HEK293 (cell line): ENCODE measurements around the gene OCA2.

Experiments
- CTCF ChIA-PET: fragments of 350-600 bp; formaldehyde crosslinking; extraction: SDS; loops from one replicate; lab custom pipeline; 2021; ENCODE audit warnings: antibody characterized with exemption; lab: Yijun Ruan, JAX
- POLR2A ChIA-PET: fragments of 300-600 bp; formaldehyde crosslinking; extraction: SDS; loops from one replicate; lab custom pipeline; 2020; ENCODE audit warnings: antibody characterized with exemption, inconsistent platforms; lab: Yijun Ruan, JAX
- H3K27ac ChIP-seq: fragments of 200-500 bp; sonication (Bioruptor generic); 2 replicates; pipeline ENCODE4 v1.5.1; 2014; ENCODE audit warnings: low read depth, low read length, control low read depth, inconsistent platforms; ENCODE audit errors: extremely low read depth
- H3K36me3 ChIP-seq, 2 experiments: fragments of 200-500 bp in 1 of 2; sonication (Bioruptor generic) in 1 of 2; 1 replicate in 1 of 2; 2 replicates in 1 of 2; pipeline ENCODE4 v1.5.1; 2014 to 2017; ENCODE audit warnings: inconsistent platforms in 2 of 2, low read length in 2 of 2; ENCODE audit not compliant: control insufficient read depth in 2 of 2, insufficient read depth in 1 of 2
- H3K4me1 ChIP-seq: fragments of 200-500 bp; sonication (Bioruptor generic); 2 replicates; pipeline ENCODE4 v1.5.1; 2014; ENCODE audit warnings: mild to moderate bottlenecking, low read length, inconsistent platforms; ENCODE audit not compliant: control insufficient read depth, insufficient read depth
- H3K4me3 ChIP-seq: 2 replicates; pipeline ENCODE4 v1.5.1; 2011; ENCODE audit warnings: low read depth, mild to moderate bottlenecking, control low read depth, low read length, moderate library complexity
- H3K9me3 ChIP-seq: fragments of 200-500 bp; sonication (Bioruptor generic); 2 replicates; pipeline ENCODE4 v1.5.1; 2014; ENCODE audit warnings: low read depth, low read length, inconsistent platforms; ENCODE audit not compliant: control insufficient read depth, insufficient read depth
- GLI2 ChIP-seq: fragments of 450-650 bp; formaldehyde crosslinking; IDR thresholded peaks from 2 replicates; pipeline ENCODE4; 2017; ENCODE audit warnings: missing biosample characterization, missing genetic modification characterization, low read depth, borderline replicate concordance
- KLF7 ChIP-seq: fragments of 450-650 bp; formaldehyde crosslinking; IDR thresholded peaks from 2 replicates; pipeline ENCODE4 v1.5.1; 2016; ENCODE audit warnings: missing biosample characterization, missing genetic modification characterization, borderline replicate concordance
- OSR2 ChIP-seq: fragments of 450-650 bp; formaldehyde crosslinking; IDR thresholded peaks from 2 replicates; pipeline ENCODE4 v1.5.1; 2016; ENCODE audit warnings: missing biosample characterization, missing genetic modification characterization
- OVOL3 ChIP-seq: fragments of 450-650 bp; formaldehyde crosslinking; IDR thresholded peaks from 2 replicates; pipeline ENCODE4 v1.5.1; 2016; ENCODE audit warnings: missing biosample characterization, missing genetic modification characterization
- ZNF114 ChIP-seq: fragments of 450-650 bp; formaldehyde crosslinking; IDR thresholded peaks from 2 replicates; pipeline ENCODE4 v1.5.0; 2017; ENCODE audit warnings: missing biosample characterization, missing genetic modification characterization
- ZNF221 ChIP-seq: fragments of 450-650 bp; formaldehyde crosslinking; IDR thresholded peaks from 2 replicates; pipeline ENCODE4 v1.5.1; 2017; ENCODE audit warnings: missing biosample characterization, missing genetic modification characterization, borderline replicate concordance
- ZNF223 ChIP-seq: fragments of 450-650 bp; formaldehyde crosslinking; IDR thresholded peaks from 2 replicates; pipeline ENCODE4 v1.5.1; 2016; ENCODE audit warnings: missing biosample characterization, missing genetic modification characterization
- ZNF23 ChIP-seq: fragments of 450-650 bp; formaldehyde crosslinking; IDR thresholded peaks from 2 replicates; pipeline ENCODE4 v1.5.1; 2016; ENCODE audit warnings: missing biosample characterization, missing genetic modification characterization, borderline replicate concordance
- ZNF366 ChIP-seq: fragments of 450-650 bp; formaldehyde crosslinking; conservative IDR thresholded peaks from 2 replicates; pipeline ENCODE4 v1.5.1; 2016; ENCODE audit warnings: missing biosample characterization, missing genetic modification characterization
- ZNF416 ChIP-seq: fragments of 450-650 bp; formaldehyde crosslinking; IDR thresholded peaks from 2 replicates; pipeline ENCODE4 v1.5.1; 2016; ENCODE audit warnings: missing biosample characterization, missing genetic modification characterization
- ZNF501 ChIP-seq: fragments of 450-650 bp; formaldehyde crosslinking; IDR thresholded peaks from 2 replicates; pipeline ENCODE4 v1.5.1; 2016; ENCODE audit warnings: missing biosample characterization, missing genetic modification characterization
- ZNF510 ChIP-seq: fragments of 450-650 bp; formaldehyde crosslinking; IDR thresholded peaks from 2 replicates; pipeline ENCODE4 v1.5.1; 2018; ENCODE audit warnings: mild to moderate bottlenecking, missing genetic modification characterization, missing biosample characterization; ENCODE audit not compliant: insufficient replicate concordance
- ZNF514 ChIP-seq: fragments of 450-650 bp; formaldehyde crosslinking; IDR thresholded peaks from 2 replicates; pipeline ENCODE4 v1.5.1; 2016; ENCODE audit warnings: missing biosample characterization, missing genetic modification characterization
- ZNF521 ChIP-seq: fragments of 450-650 bp; formaldehyde crosslinking; IDR thresholded peaks from 2 replicates; pipeline ENCODE4 v1.5.1; 2017; ENCODE audit warnings: missing biosample characterization, mild to moderate bottlenecking, missing genetic modification characterization
- ZNF560 ChIP-seq: fragments of 450-650 bp; formaldehyde crosslinking; IDR thresholded peaks from 2 replicates; pipeline ENCODE4 v1.5.1; 2017; ENCODE audit warnings: missing biosample characterization, missing genetic modification characterization, borderline replicate concordance
- ZNF792 ChIP-seq: fragments of 450-650 bp; formaldehyde crosslinking; IDR thresholded peaks from 2 replicates; pipeline ENCODE4 v1.5.1; 2016; ENCODE audit warnings: missing biosample characterization, missing genetic modification characterization
- ZNF830 ChIP-seq: fragments of 450-650 bp; IDR thresholded peaks from 2 replicates; pipeline ENCODE4 v1.5.0; 2018; ENCODE audit warnings: missing biosample characterization, missing genetic modification characterization, low read depth, mild to moderate bottlenecking, moderate library complexity
- TF ChIP-seq, protein P1 (sequence below): fragments of 450-650 bp; formaldehyde crosslinking; IDR thresholded peaks from 2 replicates; pipeline ENCODE4 v1.5.1; 2016; ENCODE audit warnings: missing biosample characterization, missing genetic modification characterization
- TF ChIP-seq, protein P2 (sequence below): fragments of 450-650 bp; IDR thresholded peaks from 2 replicates; pipeline ENCODE4 v1.5.1; 2018; ENCODE audit warnings: missing biosample characterization, missing genetic modification characterization
- TF ChIP-seq, protein P3 (sequence below): fragments of 450-650 bp; formaldehyde crosslinking; IDR thresholded peaks from 2 replicates; pipeline ENCODE4 v1.5.1; 2016; ENCODE audit warnings: missing biosample characterization, missing genetic modification characterization
- TF ChIP-seq, protein P4 (sequence below): sonication (generic); formaldehyde crosslinking; IDR thresholded peaks from 2 replicates; pipeline ENCODE4 v1.8.1; 2022; ENCODE audit warnings: mild to moderate bottlenecking, moderate library complexity, missing genetic modification reagents

Gene OCA2

DNA sequence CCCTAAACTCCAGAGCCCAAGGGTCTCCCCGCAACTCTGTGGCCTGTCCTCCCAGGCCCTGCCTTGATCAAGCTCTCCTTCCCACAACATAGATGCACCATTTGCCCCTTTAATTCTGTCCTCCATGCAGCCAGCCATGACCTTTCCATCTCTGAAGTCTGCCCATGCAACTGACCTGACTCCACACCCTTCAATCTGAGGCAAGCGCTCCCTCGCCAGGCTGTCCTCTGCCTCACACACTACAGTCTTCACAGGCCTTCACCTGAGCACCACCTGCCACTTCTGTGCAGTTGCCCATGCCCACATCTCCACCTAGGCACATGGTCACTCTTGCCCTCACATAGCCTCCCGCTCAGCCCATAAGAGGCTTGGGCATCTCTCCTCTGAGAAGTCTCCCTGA, 244.0 kb downstream of the OCA2 start:
- POLR2A ChIA-PET, result no interaction called here
- Histone ChIP-seq H3K27ac (no peak overlapping the region), H3K4me1 (no peaks in the 10 kb centered on the region), H3K9me3 (no peaks in the 10 kb centered on the region), H3K36me3 (no peaks in the 10 kb centered on the region), H3K4me3 (no peak overlapping the region)
- CTCF ChIA-PET, result interaction anchor here (0.6 kb wide), 2 partner anchors 268 to 796 kb away, joined by 3 to 4 read pairs; no protein-coding TSS in a partner anchor
- TF ChIP-seq KLF7 (tag by site-specific recombination) (no peak), OSR2 (no peak), ZNF114 (tag by site-specific recombination) (no peak), ZNF501 (no peak), ZNF510 (tag by site-specific recombination) (no peak), ZNF830 (tag by site-specific recombination) (no peak), OVOL3 (tag by site-specific recombination) (no peak), ZNF366 (tag by site-specific recombination) (no peak), ZNF221 (tag by site-specific recombination) (no peak), ZNF514 (tag by site-specific recombination) (no peak), ZNF521 (no peak), GLI2 (tag by site-specific recombination) (no peak)
- TF ChIP-seq, protein P1, sequence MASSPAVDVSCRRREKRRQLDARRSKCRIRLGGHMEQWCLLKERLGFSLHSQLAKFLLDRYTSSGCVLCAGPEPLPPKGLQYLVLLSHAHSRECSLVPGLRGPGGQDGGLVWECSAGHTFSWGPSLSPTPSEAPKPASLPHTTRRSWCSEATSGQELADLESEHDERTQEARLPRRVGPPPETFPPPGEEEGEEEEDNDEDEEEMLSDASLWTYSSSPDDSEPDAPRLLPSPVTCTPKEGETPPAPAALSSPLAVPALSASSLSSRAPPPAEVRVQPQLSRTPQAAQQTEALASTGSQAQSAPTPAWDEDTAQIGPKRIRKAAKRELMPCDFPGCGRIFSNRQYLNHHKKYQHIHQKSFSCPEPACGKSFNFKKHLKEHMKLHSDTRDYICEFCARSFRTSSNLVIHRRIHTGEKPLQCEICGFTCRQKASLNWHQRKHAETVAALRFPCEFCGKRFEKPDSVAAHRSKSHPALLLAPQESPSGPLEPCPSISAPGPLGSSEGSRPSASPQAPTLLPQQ, result no peak
- TF ChIP-seq, protein P2, sequence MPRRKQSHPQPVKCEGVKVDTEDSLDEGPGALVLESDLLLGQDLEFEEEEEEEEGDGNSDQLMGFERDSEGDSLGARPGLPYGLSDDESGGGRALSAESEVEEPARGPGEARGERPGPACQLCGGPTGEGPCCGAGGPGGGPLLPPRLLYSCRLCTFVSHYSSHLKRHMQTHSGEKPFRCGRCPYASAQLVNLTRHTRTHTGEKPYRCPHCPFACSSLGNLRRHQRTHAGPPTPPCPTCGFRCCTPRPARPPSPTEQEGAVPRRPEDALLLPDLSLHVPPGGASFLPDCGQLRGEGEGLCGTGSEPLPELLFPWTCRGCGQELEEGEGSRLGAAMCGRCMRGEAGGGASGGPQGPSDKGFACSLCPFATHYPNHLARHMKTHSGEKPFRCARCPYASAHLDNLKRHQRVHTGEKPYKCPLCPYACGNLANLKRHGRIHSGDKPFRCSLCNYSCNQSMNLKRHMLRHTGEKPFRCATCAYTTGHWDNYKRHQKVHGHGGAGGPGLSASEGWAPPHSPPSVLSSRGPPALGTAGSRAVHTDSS (tag by site-specific recombination), result no peak

DNA sequence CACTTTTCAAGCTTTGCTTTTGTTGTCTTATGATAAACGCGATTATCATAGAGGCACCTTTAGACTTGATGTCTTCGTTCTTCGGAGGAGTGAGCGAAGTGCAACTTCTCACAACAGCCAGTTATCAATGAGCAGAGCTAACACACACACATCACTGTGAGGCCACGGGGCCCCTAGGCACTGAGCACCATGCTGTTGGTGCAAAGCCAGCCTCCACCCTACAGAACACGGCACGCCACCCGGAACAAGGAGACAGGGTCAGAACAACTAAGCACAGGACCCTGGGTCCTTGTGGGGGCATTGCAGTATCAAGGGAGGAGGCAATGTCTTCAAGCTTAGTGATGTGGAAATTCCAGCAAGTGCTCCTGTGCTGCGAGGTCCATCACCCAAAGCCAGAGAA, 244.5 kb downstream of the OCA2 start:
- H3K9me3 ChIP-seq, result no peaks in the 10 kb centered on the region
- POLR2A ChIA-PET, result no interaction called here
- no peak overlapping the region for H3K4me3 ChIP-seq
- H3K36me3 ChIP-seq, result no peaks in the 10 kb centered on the region
- TF ChIP-seq ZNF223 (tag by site-specific recombination) (no peak), ZNF792 (tag by site-specific recombination) (no peak), ZNF560 (tag by site-specific recombination) (no peak), ZNF416 (no peak), ZNF23 (tag by site-specific recombination) (no peak)
- TF ChIP-seq, protein P3, sequence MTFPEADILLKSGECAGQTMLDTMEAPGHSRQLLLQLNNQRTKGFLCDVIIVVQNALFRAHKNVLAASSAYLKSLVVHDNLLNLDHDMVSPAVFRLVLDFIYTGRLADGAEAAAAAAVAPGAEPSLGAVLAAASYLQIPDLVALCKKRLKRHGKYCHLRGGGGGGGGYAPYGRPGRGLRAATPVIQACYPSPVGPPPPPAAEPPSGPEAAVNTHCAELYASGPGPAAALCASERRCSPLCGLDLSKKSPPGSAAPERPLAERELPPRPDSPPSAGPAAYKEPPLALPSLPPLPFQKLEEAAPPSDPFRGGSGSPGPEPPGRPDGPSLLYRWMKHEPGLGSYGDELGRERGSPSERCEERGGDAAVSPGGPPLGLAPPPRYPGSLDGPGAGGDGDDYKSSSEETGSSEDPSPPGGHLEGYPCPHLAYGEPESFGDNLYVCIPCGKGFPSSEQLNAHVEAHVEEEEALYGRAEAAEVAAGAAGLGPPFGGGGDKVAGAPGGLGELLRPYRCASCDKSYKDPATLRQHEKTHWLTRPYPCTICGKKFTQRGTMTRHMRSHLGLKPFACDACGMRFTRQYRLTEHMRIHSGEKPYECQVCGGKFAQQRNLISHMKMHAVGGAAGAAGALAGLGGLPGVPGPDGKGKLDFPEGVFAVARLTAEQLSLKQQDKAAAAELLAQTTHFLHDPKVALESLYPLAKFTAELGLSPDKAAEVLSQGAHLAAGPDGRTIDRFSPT (tag by site-specific recombination), result no peak
- TF ChIP-seq, protein P4, sequence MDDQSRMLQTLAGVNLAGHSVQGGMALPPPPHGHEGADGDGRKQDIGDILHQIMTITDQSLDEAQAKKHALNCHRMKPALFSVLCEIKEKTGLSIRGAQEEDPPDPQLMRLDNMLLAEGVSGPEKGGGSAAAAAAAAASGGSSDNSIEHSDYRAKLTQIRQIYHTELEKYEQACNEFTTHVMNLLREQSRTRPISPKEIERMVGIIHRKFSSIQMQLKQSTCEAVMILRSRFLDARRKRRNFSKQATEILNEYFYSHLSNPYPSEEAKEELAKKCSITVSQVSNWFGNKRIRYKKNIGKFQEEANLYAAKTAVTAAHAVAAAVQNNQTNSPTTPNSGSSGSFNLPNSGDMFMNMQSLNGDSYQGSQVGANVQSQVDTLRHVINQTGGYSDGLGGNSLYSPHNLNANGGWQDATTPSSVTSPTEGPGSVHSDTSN (CRISPR knock-in tag), result no peak
- TF ChIP-seq, all 188 proteins: peak for 0
- no peaks in the 10 kb centered on the region for H3K4me1 ChIP-seq
- CTCF ChIA-PET, result no interaction called here
- no peak overlapping the region for H3K27ac ChIP-seq
